GM10248 (cell line): ENCODE measurements around the gene STARD6.

Experiments used
- CTCF ChIA-PET: fragments of 300-600 bp; sonication (Branson Sonifier 250); formaldehyde crosslinking; extraction: SDS; loops from one replicate; lab custom pipeline; 2021; ENCODE audit warnings: antibody characterized with exemption; lab: Yijun Ruan, JAX
- POLR2A ChIA-PET: fragments of 350-650 bp; sonication (Branson Sonifier 250); formaldehyde crosslinking; extraction: SDS; loops from one replicate; lab custom pipeline; 2020; ENCODE audit warnings: antibody characterized with exemption; lab: Yijun Ruan, JAX
- DNase-seq: peaks from one replicate; pipeline ENCODE4 v3.0.0; 2012; ENCODE audit errors: extremely low spot score
- TF ChIP-seq, protein P1 (sequence below): IDR thresholded peaks from 2 replicates; pipeline ENCODE4 v1.5.1; 2012; ENCODE audit warnings: mild to moderate bottlenecking, low read depth; ENCODE audit errors: extremely low read depth, missing control alignments, control extremely low read depth

Gene STARD6

DNA sequence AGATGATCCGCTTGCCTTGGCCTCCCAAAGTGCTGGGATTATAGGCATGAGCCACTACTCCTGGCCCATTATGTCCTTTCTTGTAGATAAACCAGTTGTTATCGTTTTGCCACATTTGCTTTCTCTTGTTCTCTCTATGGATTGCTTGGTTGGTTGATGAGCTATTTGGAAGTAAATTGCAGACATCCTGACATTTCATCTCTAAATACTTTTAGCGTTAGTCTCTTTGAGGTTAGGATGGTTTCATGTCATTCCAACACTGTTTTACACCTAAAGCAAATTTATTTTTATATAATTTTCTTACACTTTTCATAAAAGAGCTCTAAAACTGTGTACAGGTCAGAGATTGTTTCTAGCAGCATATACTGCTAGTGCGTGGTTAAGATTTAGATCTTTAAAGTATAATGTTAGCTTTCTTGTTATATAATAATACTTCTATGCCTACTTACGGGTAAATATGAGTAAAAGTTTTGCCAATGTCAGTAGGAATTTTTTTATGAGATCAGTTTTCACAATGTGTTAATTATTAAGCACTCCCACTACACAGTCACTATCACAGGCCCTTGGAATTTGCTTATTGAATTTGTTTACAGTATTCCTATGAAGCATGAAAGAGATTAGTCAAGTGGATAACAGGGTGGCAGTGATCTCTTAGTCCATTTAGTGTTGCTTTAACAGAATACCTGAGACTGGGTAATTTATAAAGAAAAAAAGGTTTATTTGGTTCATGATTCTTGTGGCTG, 78.0 kb downstream of the STARD6 start:
- CTCF ChIA-PET: interaction anchor here (0.9 to 2.8 kb wide), 3 partner anchors 9 to 57 kb away, joined by 3 to 15 read pairs (median 4); no protein-coding TSS in a partner anchor
- POLR2A ChIA-PET: no interaction called here
- TF ChIP-seq, protein P1, sequence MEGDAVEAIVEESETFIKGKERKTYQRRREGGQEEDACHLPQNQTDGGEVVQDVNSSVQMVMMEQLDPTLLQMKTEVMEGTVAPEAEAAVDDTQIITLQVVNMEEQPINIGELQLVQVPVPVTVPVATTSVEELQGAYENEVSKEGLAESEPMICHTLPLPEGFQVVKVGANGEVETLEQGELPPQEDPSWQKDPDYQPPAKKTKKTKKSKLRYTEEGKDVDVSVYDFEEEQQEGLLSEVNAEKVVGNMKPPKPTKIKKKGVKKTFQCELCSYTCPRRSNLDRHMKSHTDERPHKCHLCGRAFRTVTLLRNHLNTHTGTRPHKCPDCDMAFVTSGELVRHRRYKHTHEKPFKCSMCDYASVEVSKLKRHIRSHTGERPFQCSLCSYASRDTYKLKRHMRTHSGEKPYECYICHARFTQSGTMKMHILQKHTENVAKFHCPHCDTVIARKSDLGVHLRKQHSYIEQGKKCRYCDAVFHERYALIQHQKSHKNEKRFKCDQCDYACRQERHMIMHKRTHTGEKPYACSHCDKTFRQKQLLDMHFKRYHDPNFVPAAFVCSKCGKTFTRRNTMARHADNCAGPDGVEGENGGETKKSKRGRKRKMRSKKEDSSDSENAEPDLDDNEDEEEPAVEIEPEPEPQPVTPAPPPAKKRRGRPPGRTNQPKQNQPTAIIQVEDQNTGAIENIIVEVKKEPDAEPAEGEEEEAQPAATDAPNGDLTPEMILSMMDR: no peak
- no peak for DNase-seq

DNA sequence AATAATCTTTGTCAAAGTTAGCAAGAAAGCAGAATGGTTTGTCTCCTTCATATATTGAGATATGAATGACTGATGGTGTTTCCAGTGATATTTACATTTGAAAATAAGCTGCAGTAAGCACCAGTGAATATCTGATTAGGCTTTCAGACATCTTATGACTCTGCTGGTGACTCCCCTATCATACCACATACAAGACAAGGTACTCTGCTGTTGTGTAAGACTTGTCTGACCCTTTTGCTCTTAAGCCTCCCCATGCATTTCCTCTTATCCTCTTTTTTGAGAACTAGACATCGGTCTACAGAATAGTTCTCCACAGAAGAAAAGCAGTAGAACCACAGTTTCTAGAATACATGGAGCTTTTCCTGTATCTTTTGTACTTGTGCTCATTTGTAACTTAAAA, 79.0 kb downstream of the STARD6 start:
- ChIA-PET CTCF (interaction anchor here (0.8 to 2.8 kb wide), 3 partner anchors 8 to 114 kb away, joined by 3 to 15 read pairs (median 4); no protein-coding TSS in a partner anchor), POLR2A (no interaction called here)
- DNase-seq: no peak
- TF ChIP-seq, protein P1: no peak

DNA sequence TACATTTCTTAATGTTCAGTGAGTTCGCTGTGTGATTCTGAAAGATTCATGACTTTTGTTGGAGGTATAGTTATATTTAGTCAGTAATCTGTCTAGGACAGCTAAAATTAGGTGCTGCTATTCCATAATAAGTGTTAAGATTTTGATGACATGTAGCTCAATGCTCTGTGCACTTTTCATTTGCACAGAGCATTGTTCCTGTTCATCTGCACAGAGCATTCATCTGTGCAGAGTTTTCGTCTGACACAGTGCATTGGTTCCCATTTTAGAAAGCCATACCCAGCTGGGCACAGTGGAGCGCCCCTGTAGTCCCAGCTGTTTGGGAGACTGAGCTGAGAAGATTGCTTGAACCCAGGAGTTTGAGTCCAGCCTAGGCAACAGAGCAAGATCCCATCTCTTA, 79.8 kb downstream of the STARD6 start:
- TF ChIP-seq, protein P1: no peak
- ChIA-PET POLR2A (no interaction called here), CTCF (interaction anchor here (0.8 to 2.8 kb wide), 3 partner anchors 7 to 158 kb away, joined by 3 to 15 read pairs (median 4); no protein-coding TSS in a partner anchor)
- no peak for DNase-seq
